GM12874 (cell line): ENCODE results near the gene PILRA.

Experiments used
- TF ChIP-seq, protein P1 (sequence below): IDR thresholded peaks from 2 replicates; pipeline ENCODE4 v1.5.1; 2011; ENCODE audit warnings: low read depth, mild to moderate bottlenecking, control low read depth, low read length, moderate library complexity; ENCODE audit not compliant: insufficient read depth

Gene PILRA

DNA sequence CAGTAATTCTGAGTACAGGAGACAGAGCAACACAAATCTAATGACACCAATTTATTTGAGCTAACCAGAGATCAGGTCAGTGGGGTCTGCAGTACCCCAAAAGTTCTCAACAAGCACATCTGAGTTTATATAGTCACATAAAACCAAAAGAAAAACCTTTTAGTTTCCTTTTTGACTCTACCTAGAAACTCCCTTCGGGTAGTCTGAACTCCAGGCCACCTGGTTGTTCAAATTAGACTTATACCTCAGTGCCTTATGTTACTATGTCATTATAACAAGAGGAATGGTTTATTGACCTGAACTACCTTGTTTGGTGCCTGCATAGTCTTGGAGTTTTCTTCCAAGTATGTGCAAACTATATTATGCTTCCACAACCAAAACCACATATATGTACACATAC lies 40.6 kb downstream of the PILRA start:
- TF ChIP-seq, protein P1, sequence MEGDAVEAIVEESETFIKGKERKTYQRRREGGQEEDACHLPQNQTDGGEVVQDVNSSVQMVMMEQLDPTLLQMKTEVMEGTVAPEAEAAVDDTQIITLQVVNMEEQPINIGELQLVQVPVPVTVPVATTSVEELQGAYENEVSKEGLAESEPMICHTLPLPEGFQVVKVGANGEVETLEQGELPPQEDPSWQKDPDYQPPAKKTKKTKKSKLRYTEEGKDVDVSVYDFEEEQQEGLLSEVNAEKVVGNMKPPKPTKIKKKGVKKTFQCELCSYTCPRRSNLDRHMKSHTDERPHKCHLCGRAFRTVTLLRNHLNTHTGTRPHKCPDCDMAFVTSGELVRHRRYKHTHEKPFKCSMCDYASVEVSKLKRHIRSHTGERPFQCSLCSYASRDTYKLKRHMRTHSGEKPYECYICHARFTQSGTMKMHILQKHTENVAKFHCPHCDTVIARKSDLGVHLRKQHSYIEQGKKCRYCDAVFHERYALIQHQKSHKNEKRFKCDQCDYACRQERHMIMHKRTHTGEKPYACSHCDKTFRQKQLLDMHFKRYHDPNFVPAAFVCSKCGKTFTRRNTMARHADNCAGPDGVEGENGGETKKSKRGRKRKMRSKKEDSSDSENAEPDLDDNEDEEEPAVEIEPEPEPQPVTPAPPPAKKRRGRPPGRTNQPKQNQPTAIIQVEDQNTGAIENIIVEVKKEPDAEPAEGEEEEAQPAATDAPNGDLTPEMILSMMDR = no peak

DNA sequence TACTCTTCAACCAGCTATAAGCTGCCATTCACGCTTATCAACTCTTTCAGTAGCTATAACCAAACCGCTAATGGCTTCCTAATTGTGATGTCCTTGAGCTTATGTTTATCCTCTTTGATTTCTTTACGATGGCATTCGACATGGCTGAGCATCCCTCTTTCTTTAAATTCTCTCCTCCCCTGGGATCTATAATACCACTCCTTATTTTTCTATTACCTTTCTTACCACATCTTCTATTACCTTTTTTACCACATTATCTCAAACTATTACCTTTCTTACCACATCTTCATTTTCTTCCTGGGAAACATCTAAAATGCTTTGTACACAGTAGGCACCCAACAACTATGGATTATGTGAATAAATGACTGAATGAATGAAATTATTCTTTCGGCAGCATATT lies 42.2 kb downstream of the PILRA start:
- TF ChIP-seq, protein P1 = no peak

DNA sequence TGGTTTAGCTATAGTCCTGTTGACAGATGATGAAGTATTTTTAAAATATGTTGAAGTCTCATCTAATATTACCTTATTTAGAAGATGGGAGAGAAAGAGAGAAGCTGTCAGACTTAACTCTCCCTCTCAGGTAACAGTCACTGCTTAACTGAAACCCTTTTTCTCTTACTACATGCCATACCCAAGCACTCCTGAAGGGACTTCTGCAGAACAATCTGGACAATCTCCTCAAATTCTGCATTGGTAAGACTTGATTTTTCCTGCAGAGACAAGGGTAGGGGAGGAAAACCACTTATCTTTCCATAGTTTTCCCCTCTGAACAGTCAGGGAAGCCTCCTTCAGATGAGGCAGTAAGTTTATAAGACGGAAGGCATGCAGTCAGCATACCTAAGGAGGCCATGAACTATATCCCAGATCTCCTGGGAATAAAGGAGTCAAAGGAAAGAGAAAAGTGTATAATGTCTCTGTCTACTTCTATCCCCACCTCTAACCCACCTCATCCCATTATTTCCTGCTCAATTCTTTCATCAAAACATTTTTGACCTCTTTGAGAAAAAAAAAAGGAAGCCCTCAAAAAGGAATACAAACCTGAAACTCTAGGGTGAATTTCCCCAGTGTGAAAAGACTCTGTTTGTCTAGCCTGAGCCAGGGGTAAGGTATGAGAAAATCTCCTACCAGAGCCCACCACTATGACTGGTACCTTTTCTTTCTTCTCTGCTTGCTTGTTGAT lies 45.8 kb downstream of the PILRA start:
- TF ChIP-seq, protein P1 = no peak

DNA sequence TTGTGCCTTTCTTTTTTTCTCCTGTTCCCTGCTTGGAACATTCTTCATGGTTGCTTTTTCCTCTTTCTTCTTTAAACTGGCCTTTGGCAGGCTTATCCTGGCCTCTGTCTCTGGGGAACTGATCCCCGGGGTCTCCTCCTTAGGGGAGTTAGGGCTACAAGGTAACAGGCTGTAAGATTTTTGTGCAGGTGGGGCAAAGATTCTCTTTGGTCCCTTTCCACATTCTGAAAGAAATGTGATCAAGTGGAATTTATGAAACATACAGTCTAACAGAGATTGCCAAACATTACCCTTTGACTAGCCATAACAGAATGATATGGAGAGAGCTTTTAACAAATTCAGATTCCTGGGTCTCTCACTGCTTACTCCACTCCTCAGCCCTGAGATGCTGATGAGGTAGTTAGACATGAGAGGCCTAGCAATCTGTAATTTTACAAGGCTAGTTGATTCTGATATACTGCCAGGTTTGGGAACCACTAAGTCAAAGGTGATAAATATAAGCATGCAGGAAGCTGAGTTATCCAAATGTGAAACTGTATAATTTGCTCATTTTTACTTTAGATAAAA lies 46.5 kb downstream of the PILRA start:
- TF ChIP-seq, protein P1 = no peak

DNA sequence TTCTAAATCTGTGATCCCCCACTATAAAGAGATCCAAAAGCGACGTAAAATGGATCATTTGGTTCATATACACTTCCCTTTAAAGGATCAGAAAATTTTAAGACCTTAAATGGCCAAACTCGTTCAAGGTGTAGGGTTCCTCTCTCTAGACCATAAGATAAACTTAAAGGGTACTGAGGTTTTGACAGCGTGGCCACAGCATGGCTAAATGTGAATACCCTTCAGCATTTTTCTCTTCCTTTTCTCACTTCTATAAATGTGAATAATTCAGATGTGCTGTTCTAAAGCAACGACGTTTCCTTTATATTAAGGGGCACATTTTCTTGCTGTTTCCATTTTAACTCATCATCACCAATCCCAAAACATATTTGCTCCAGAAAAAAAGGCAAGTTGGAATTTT lies 50.0 kb downstream of the PILRA start:
- TF ChIP-seq, protein P1 = no peak

DNA sequence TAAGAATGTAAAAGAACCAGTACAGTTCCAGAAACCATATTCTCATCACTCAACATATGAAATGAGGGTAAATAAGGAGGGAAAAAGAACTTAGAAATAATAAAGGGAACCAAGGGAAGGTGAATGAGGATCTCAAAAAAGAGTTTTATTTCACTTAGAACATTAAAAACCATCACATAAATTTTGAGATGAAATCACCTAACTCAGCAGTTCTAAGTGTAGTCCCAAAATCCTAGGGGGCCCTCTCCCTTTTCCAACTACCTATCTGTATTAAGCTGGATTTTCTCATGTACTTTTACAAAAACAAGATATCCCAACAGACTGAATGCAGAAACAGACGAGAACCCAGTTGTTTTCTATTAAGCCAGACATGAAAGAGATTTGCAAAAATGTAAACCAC lies 52.1 kb downstream of the PILRA start:
- TF ChIP-seq, protein P1 = no peak

DNA sequence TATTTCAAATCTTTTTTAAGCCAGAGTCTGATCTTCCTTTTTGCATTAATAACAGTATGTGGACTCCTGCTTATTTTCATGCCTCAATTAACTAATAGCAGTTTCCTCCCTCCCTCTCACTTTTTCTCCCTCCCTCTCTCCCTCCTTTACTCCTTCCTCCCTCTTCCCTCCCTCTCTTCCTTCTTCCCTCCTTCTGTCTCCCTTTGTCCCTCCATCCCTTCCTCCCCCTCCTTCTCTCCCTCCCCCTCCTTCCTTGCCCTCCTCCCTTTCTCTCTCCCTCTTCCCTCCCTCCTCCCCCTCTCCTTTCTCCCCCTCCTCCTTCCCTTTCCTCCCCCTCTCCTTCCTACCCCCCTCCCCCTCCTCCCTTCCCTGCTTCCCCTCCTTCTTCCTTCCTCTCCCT lies 53.2 kb downstream of the PILRA start:
- TF ChIP-seq, protein P1 = no peak
